Erythroblast (primary cell): ENCODE measurements around the gene CCS.

Experiments
- GATA1 ChIP-seq: IDR thresholded peaks from 2 replicates; pipeline ENCODE4 v1.6.1; 2011; ENCODE audit warnings: low read depth, mild to moderate bottlenecking, control low read depth, low read length, moderate library complexity
- POLR2A ChIP-seq: IDR thresholded peaks from 2 replicates; pipeline ENCODE4 v1.6.1; 2011; ENCODE audit warnings: mild to moderate bottlenecking, low read length

DNA sequence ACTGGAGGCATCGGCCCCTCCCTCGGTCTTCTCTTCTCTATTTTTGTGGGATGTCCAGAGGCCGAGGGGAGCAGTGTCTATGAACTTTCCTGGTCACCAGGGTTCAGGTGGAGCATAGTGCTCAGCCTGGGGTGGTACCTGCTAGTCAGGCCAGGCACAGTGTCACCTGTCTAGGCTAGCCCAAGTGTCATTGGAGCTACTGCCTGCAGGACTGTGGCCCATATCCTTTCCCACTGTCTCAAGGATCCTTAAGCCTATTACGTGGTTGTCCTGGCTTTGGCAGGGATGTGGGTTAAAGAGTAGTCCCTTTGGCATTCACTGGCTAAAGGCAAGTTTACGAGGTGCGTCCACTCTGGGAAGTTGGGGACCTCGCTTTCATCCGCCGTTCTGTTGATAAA, 32.8 kb downstream of the CCS start:
- TF ChIP-seq POLR2A (no peak), GATA1 (no peak)
